ENCODE measurements around the gene SLU7.

The SLU7 gene

DNA sequence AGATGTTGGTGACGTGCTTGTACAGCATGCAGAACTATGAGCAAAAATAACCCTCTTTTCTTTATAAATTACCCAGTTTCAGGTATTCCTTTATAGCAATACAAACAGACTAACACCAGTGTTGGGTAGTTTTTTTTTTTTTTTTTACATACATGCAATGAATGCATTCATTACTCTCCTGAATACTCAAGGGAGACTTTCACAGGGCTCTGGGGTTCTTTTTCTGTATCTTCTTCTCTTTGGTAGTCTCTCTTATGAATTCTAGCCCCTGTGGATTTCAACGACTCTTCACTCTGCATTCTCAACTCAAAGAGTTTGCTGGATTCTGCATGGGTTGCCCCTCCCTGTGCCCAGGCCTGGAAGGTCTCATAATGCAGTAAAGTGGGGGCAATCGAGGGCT, 30.6 kb upstream of the SLU7 start:
- no peak overlapping the region for H3K4me3 ChIP-seq (replicated peaks; ENCODE audit: low read depth, low read length)
- no peak for DNase-seq (ENCODE audit: extremely low read depth, insufficient read length)
- no peaks in the 10 kb centered on the region for H3K36me3 ChIP-seq (ENCODE audit: control insufficient read depth, insufficient read depth, low read length)
- TF ChIP-seq, protein P1, sequence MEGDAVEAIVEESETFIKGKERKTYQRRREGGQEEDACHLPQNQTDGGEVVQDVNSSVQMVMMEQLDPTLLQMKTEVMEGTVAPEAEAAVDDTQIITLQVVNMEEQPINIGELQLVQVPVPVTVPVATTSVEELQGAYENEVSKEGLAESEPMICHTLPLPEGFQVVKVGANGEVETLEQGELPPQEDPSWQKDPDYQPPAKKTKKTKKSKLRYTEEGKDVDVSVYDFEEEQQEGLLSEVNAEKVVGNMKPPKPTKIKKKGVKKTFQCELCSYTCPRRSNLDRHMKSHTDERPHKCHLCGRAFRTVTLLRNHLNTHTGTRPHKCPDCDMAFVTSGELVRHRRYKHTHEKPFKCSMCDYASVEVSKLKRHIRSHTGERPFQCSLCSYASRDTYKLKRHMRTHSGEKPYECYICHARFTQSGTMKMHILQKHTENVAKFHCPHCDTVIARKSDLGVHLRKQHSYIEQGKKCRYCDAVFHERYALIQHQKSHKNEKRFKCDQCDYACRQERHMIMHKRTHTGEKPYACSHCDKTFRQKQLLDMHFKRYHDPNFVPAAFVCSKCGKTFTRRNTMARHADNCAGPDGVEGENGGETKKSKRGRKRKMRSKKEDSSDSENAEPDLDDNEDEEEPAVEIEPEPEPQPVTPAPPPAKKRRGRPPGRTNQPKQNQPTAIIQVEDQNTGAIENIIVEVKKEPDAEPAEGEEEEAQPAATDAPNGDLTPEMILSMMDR (IDR thresholded peaks at IDR 0.05; ENCODE audit: insufficient read depth, low read length, poor library complexity, severe bottlenecking), result no peak
- H3K27me3 ChIP-seq (replicated peaks; ENCODE audit: control insufficient read depth, insufficient read depth, low read length), result no peaks in the 10 kb centered on the region

DNA sequence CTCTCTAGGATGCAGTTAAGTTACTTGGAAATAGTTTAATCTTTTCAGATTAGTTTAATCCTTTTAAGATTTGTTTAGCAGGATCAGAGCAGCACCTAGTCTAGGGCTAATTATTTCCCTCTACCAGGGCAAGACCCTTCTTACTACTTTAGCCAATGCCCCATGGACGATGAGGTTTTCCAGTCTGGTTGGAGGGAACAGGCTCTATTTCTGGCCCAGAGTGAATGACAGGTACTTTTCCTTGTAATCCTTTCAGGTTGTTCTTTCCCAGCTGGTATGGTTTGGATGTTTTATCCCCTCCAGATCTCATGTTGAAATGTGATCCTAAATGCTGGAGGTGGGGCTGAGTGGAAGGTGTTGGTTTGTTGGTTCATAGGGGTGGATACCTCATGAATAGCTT, 30.0 kb upstream of the SLU7 start:
- TF ChIP-seq, protein P1 (IDR thresholded peaks at IDR 0.05; ENCODE audit: insufficient read depth, low read length, poor library complexity, severe bottlenecking), result no peak
- Histone ChIP-seq H3K27me3 (replicated peaks; ENCODE audit: control insufficient read depth, insufficient read depth, low read length) (no peaks in the 10 kb centered on the region), H3K36me3 (ENCODE audit: control insufficient read depth, insufficient read depth, low read length) (no peaks in the 10 kb centered on the region), H3K4me3 (replicated peaks; ENCODE audit: low read depth, low read length) (no peak overlapping the region)
- DNase-seq (ENCODE audit: extremely low read depth, insufficient read length), result no peak

DNA sequence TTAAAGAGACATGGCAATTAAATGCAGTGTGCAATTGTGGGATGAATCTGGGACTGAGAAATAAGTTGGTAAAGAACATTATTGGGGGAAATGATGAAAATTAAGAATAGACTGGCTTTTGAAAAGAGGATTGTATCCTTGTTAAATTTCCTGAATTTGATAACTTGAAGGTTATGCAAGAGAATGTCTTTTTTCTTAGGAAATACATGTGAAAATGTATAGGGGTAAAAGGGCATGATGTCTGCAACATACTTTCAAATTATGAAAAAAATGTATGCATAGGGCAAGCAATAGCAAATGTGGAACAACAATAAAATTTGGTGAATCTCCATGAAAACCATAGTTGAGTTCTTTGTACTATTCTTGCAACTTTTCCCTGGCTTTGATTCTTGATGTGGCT, 26.9 kb upstream of the SLU7 start:
- no peaks in the 10 kb centered on the region for H3K36me3 ChIP-seq (ENCODE audit: control insufficient read depth, insufficient read depth, low read length)
- TF ChIP-seq, protein P1 (IDR thresholded peaks at IDR 0.05; ENCODE audit: insufficient read depth, low read length, poor library complexity, severe bottlenecking), result no peak
- H3K27me3 ChIP-seq (replicated peaks; ENCODE audit: control insufficient read depth, insufficient read depth, low read length), result no peaks in the 10 kb centered on the region
- no peak overlapping the region for H3K4me3 ChIP-seq (replicated peaks; ENCODE audit: low read depth, low read length)
- DNase-seq (ENCODE audit: extremely low read depth, insufficient read length), result no peak

DNA sequence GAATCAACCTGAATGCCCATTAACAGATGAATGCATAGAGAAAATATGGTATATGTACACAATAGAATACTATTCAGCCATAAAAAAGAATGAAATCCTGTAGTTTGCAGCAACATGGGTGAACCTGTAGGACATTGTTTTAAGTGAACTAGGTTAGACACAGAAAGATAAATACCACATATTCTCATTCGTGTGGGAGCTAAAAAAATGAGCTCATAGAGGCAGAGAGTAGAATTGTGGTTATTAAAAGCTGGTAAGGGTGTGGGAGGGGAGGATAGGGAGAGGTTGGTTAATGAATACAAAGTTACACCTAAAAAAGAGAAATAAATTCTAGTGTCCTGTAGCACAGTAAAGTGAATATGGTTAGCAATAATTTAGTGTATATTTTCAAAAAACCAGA, 26.3 kb upstream of the SLU7 start:
- TF ChIP-seq, protein P1 (IDR thresholded peaks at IDR 0.05; ENCODE audit: insufficient read depth, low read length, poor library complexity, severe bottlenecking), result no peak
- Histone ChIP-seq H3K4me3 (replicated peaks; ENCODE audit: low read depth, low read length) (no peak overlapping the region), H3K36me3 (ENCODE audit: control insufficient read depth, insufficient read depth, low read length) (no peaks in the 10 kb centered on the region), H3K27me3 (replicated peaks; ENCODE audit: control insufficient read depth, insufficient read depth, low read length) (no peaks in the 10 kb centered on the region)
- no peak for DNase-seq (ENCODE audit: extremely low read depth, insufficient read length)

DNA sequence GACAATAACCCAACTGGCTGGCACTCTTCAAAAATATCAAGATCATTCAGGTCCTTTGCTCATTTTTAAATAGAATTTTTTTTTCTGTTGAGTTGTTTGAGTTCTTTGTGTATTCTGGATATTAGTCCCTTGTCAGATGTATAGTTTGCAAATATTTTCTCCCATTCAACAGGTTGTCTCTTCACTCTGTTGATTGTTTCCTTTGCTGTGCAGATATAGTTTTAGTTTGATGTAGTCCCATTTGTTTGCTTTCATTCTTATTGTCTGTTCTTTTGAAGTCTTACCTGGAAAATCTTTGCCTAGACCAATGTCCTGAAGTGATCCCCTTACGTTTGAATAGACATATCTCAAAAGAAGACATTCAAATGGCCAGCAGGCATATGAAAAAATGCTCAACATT, 25.5 kb upstream of the SLU7 start:
- TF ChIP-seq, protein P1 (IDR thresholded peaks at IDR 0.05; ENCODE audit: insufficient read depth, low read length, poor library complexity, severe bottlenecking), result no peak
- no peak overlapping the region for H3K4me3 ChIP-seq (replicated peaks; ENCODE audit: low read depth, low read length)
- no peak for DNase-seq (ENCODE audit: extremely low read depth, insufficient read length)
- no peaks in the 10 kb centered on the region for H3K27me3 ChIP-seq (replicated peaks; ENCODE audit: control insufficient read depth, insufficient read depth, low read length)
- H3K36me3 ChIP-seq (ENCODE audit: control insufficient read depth, insufficient read depth, low read length), result no peaks in the 10 kb centered on the region

DNA sequence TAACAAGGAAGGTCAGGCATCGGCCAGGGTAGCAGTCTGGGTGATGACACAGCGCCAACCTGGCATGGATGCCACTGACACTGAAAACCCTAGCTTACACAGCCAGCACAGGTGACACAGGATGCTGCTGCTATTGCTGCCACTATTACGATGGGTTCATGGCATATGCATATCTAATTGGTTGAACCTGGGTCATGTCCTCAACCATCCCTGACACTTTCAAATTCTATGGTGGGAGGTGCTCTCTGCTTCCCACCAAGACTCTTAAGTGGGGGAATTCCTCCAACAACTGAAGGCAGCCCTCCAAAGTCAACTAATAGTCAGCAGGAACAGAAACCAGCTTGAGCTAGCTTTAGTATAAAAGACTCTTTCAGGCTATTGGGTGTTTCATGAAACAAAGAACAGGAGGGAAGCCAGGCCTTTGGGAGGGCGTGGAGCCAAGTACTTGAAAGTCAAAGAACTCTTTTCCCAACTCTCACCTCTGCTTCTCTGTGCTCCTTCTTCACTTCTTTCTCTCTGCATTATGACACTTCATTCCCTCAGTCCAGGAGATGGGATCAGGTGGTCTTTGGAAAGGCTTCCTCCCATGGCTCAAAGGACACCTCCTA, 24.0 kb upstream of the SLU7 start:
- peak; percentile 46 for DNase-seq (ENCODE audit: extremely low read depth, insufficient read length)
- H3K4me3 ChIP-seq (replicated peaks; ENCODE audit: low read depth, low read length), result no peak overlapping the region
- no peaks in the 10 kb centered on the region for H3K27me3 ChIP-seq (replicated peaks; ENCODE audit: control insufficient read depth, insufficient read depth, low read length)
- H3K36me3 ChIP-seq (ENCODE audit: control insufficient read depth, insufficient read depth, low read length), result no peaks in the 10 kb centered on the region
- TF ChIP-seq, protein P1 (IDR thresholded peaks at IDR 0.05; ENCODE audit: insufficient read depth, low read length, poor library complexity, severe bottlenecking), result no peak
